HG02938 (cell line): Measurements from ENCODE around the gene KDM5B.
"Not testable (repeated sequence)": the region's sequence is repeated elsewhere in the genome, so short reads cannot be mapped to it uniquely, and the experiment has no call there.

Experiments used
- ATAC-seq: cut with Tn5 transposase; IDR thresholded peaks from one replicate; pipeline ENCODE4 v1.9.1; 2021; ENCODE audit warnings: mild to moderate bottlenecking, moderate library complexity; ENCODE audit not compliant: unreplicated experiment

Gene KDM5B

GRCh38 chr1:202812176-202813026 is 4.2 kb upstream of the KDM5B start:
- no peak for ATAC-seq

DNA sequence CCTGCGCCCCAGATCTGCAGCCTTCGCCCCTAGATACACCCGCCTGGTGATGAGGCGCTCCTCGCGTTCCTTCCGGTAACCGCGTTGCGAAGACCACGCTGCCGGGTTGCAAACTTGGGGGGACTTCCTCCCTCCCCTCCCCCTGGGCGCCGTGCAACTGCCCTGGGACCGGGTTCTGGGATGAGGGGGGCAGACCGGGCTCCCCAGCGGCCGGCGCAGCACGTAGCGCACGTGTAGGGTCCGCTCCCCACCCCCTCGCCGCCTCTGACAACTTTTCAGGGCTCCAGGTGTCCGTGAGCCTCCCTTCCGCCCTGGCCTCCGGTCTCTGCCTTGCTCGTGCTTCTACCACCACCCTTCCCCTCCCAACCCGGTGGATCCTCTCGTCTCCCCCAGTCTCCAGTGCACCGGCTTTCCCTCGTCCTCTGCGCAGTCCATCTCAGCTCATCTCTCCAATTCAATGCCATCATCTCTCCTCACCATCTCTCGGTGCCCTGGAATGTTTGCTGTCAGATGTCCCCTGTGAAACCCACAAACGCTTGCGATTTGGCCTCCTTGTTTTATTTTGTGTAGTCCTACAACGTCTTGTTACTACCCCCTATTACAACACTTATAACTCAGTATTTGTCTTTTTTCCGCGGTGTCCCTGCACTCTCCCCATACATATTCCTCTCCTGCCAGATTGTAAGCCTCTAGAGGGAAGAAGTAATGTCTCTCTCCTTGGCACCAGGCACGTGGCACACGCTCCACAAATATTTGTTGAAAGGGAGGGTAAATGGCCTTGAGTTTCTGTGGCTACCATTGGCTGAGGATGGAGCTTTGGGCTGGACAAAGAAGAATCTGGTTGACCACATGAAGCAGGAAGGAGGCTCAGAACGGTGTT is 3.3 kb upstream of the KDM5B start:
- ATAC-seq = peak; percentile 5

DNA sequence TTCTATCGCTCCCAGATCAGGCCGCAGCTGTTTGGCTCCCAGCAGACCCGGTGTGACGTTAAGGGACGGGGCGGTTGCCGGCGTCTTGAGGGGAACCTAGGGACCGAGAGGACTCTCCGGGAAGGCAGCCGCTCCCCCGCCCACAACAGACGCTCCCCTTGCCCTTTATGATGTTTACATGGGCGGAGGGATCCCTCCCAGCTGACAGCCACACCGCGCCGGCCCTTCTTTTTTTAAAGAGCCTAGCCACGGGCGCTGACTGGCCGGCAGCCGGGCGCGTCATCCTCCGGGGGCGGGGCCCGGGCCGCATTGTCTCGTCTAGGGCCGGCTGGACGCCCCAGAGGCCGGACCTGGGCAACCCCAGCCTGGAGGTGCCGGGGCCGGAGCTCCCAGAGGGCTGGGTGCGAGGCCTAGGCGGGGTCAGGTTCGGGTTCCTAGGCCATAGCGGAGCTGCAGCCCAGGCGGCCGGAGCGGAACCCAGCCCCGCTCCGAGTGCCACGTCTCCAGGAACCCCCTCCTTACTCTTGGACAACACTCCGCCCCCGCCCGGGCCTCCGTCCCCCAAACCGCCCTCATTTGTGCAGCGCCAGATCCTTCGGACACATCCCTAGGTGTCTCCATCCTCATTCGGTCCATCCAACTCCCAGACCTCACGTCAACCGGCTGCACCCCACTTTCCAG is 2.5 kb upstream of the KDM5B start, which contains the start of gene PCAT6:
Gene PCAT6 (plus strand): TSS at position 340 of the 681 bp plus-strand sequence.
- ATAC-seq = peak; percentile 53

- no peak for ATAC-seq
These were observed 2.0 kb upstream of the KDM5B start for GRCh38 chr1:202810193-202810614.

DNA sequence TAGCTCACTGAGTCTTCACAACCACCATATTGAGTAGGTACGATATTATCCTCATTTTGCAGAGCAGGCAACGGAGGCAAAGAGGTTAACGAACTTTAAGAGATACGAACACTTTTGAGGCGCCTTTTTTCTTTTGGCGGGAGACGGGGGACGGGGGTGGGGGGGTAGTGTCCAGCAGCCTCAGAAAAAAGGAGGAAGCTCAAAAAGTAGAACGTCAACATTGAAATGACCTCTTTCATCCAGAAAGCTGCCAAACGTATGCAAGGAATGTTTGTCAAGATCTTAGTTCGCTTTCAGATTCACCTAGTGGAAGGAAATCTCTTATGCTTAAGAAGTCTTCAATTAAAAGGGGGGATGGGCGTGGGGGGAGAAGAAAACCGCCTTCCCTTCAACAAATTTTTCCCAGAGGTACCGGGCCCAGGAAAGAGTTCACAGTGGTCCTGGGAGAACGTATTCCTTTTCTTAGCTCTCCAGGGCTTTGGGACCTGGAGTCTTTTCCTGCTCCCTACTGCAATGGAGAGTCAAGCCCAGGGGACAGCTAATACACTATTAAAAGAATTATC is 1.5 kb upstream of the KDM5B start:
- ATAC-seq = no peak

DNA sequence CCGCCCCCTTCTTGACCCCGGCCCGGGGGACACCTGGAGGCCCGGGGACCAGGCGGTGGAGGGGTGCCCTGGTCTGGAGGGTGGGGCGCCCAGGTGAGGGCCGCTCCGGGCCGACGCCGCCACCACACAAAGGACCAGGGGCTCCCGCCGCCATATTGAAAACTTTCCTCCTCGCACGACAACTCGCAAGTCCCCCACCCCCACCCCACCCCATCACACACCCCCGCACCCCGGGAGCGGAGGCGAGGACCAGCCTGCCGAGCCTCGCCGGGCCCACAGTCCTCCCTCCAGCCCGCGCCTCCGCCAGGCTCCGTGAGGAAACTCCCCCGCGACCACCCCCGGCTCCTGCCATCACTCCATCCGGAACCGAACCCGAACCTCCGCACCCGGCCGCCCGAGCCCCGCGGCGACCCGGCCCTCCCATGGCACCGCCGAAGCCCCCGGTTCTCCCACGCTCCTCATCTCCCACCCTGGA is 733 bp downstream of the KDM5B start:
- no peak for ATAC-seq

GRCh38 chr1:202806845-202807450 is 1.3 kb downstream of the KDM5B start:
- ATAC-seq = no peak

DNA sequence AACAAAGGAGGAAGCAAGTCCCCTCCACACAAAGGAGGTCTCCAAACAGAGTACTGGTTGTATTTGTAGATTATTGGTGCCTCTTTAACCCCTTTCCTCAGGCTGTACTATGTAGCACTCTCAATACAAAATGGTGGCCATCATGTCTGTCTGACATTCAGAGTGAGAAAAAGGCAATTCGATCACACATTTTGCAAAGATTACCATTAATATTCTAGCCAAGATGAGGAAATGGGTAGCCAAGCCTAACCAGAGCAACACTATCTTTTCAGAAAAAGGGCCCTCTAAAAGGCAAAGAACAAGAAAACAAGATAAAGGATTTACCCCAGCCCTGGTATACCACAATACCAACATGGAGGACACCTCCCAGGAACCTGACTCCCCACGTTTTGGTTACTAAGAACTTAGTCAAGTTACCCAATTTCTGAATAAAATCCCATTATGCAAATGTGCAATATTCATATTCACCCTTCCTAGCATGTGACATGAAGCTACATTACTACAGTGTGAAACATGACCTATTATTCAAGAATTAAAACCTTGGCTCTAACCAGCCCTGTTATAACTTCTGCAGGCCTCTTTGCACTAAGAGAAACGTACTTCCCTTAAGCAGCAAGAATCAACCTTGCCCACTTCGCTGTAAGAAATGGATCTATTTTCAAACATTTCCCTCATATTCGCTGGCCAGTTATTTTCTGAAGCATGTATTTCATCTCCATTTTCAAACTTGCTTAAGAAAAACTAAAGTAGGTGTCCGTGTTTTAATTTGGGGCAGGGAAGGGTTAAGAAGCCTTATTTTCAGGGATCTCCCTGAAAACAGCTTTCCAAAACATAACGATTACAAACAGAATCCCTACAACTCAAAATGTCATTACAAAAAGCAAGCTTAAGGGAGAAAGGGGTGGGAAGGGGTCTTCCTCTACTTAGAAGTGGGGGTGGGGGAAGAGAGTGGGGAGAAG is 2.1 kb downstream of the KDM5B start:
- ATAC-seq = no peak

DNA sequence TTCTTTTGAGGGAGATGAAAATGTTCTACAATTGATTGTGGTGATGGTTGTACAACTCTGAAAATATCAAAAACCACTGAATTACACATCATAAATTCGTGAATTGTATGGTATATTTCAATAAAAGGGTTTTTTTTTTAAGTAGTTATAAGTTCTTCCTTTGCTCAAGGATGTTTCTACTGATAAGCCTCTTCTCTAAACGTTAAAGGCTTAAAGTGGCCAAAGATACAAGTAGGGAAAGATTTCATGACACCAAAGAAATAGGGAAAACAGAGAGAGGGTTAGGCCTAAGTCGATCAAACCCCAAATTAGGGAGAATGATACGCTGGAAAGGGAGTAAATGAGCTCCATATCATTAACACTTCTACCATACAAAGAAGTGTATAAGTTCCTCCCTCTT is 4.1 kb downstream of the KDM5B start:
- ATAC-seq = no peak

DNA sequence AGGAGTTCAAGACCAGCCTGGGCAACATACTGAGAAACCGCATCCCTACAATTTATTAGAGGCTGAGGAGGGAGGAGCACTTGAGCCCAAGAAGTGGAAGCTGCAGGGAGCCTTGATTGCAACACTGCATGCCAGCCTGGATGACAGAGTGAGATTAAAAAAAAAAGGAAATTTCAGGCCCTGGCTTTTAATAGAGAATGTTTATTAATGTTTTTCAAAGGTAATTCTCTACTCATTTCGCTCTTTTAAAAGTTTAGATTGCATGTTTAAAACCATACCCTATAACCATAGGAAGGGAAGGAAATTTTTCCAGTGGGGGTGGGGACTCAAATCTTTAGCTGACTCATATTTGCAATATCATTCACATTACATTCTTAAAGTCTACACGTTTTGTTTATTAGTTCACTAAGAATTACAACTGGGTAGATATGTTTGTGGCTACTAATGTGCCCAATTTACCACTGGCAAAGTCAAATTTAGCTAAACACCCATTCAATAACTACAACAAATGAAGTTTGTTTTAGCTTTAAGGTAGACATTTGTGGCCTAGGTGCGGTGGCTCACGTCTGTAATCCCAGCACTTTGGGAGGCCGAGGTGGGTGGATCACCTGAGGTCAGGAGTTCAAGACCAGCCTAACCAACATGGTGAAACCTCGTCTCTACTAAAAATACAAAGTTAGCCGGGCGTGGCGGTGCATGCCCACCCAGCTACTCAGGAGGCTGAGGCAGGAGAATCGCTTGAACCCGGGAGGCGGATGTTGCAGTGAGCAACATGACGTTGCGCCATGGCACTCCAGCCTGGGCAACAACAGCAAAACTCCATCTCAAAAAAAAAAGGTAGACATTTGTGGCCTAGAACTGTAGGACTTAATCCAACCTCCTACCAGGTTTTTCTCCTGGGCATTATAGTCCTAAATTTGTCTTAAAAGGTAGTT is 5.0 kb downstream of the KDM5B start:
- no peak for ATAC-seq

DNA sequence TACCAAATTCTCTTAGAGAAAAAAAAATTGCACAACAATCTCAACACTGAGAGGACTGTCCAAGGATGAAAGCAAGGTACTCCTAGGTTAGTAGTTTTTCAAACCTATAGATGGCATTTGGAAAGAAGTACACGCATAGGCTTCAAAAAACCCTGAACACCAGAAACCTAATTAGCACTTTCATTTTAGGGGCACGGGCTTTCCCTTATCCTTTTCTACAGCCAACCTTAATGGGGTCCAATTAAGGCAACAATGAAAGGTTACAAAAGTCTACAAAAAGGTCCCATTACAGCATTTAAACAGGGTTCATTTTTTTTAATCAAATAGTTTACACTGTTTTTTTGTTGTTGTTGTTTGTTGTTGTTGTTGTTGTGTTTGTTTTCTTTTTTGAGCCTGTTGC is 6.2 kb downstream of the KDM5B start:
- no peak for ATAC-seq

- no peak for ATAC-seq
These were observed 7.0 kb downstream of the KDM5B start for GRCh38 chr1:202801175-202801574.

- ATAC-seq = no peak
These were observed 7.5 kb downstream of the KDM5B start for GRCh38 chr1:202800742-202801141.

DNA sequence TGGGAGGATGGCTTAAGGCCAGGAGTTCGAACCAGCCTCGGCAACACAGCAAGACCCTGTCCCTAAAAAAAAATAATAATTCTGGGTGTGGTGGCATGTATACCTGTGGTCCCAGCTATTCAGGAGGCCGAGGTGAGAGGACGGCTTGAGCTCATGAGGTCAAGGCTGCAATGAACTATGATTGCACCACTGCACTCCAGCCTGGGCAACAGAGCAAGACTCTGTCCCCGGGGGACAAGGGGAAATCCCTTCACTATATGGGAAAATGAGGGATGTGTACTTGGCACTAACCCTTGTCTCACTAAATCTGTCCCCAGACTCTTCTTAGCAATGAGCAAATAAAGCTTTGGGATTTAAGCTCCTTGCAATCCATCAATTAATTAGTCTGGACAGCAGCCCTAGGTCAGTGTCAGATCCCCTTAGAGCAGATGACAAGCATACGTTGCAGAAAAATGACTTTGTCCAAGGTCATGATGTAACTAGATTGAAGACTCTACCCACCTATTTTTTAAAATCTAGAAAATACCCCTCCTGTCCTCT is 9.4 kb downstream of the KDM5B start:
- no peak for ATAC-seq

DNA sequence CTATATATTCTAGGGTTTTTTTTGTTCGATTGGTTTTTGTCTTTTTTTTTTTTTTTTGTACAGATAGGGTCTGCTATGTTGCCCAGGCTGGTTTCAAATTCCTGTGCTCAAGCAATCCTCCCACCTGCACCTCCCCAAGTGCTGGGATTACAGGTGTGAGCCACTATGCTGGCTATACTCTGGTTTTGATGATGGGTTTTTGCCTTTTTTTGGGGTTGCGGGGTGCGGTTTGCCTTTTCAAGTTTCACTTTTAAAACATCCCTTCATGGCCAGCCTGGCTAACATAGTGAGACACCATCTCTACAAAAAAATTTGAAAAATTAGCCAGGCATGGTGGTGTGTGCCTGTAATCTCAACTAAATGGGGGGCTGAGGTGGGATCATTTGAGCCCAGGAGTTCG is 10.0 kb downstream of the KDM5B start:
- ATAC-seq = no peak

GRCh38 chr1:202796670-202797069 is 11.6 kb downstream of the KDM5B start:
- ATAC-seq = no peak

DNA sequence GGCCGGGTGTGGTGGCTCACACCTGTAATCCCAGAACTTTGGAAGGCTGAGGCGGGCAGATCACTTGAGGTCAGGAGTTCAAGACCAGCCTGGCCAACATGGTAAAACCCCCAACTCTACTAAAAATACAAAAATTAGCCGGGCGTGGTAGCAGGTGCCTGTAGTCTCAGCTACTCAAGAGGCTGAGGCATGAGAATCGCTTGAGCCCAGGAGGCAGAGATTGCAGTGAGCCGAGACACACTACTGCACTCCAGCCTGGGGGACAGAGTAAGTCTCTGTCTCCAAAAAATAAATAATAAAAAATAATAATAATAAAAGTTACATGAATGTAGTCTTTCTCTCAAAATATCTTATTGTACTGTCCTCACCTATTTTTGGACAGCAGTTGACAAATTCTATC is 13.3 kb downstream of the KDM5B start:
- ATAC-seq = not testable (repeated sequence)
